Activated naive CD4-positive, alpha-beta T cell treated with anti-CD3 and anti-CD28 coated beads, Interleukin-2, amount 10 ng/mL, durations not matched to agents 7 days and 5 days (primary cell): Measurements from ENCODE around the gene RBMS3.
A peak's percentile ranks its signal among the peaks of the same experiment; 100 is the strongest.
"Not testable (repeated sequence)": the region's sequence is repeated elsewhere in the genome, so short reads cannot be mapped to it uniquely, and the experiment has no call there.

ENCODE experiments used
- CTCF ChIA-PET: fragments of 350-600 bp; sonication (Branson Sonifier 250); formaldehyde crosslinking; loops from one replicate; lab custom pipeline; 2021; ENCODE audit warnings: antibody characterized with exemption; lab: Charles Lee
- DNase-seq: peaks from one replicate; pipeline ENCODE4 v3.0.0-alpha.2; 2020
- H3K27ac Mint-ChIP-seq: one replicate; pipeline ENCODE4 v1.8.0; 2021; ENCODE audit warnings: mild to moderate bottlenecking, moderate library complexity, mixed read lengths
- H3K27me3 Mint-ChIP-seq: one replicate; pipeline ENCODE4 v1.8.0; 2021; ENCODE audit warnings: mild to moderate bottlenecking, mixed read lengths
- H3K36me3 Mint-ChIP-seq: one replicate; pipeline ENCODE4 v1.8.0; 2021; ENCODE audit warnings: mixed read lengths
- H3K4me1 Mint-ChIP-seq: one replicate; pipeline ENCODE4 v1.8.0; 2021; ENCODE audit warnings: mixed read lengths
- H3K4me3 Mint-ChIP-seq: one replicate; pipeline ENCODE4 v1.8.0; 2021; ENCODE audit warnings: mild to moderate bottlenecking, moderate library complexity, mixed read lengths
- H3K9me3 Mint-ChIP-seq: one replicate; pipeline ENCODE4 v1.8.0; 2021; ENCODE audit warnings: mixed read lengths

RBMS3 gene

DNA sequence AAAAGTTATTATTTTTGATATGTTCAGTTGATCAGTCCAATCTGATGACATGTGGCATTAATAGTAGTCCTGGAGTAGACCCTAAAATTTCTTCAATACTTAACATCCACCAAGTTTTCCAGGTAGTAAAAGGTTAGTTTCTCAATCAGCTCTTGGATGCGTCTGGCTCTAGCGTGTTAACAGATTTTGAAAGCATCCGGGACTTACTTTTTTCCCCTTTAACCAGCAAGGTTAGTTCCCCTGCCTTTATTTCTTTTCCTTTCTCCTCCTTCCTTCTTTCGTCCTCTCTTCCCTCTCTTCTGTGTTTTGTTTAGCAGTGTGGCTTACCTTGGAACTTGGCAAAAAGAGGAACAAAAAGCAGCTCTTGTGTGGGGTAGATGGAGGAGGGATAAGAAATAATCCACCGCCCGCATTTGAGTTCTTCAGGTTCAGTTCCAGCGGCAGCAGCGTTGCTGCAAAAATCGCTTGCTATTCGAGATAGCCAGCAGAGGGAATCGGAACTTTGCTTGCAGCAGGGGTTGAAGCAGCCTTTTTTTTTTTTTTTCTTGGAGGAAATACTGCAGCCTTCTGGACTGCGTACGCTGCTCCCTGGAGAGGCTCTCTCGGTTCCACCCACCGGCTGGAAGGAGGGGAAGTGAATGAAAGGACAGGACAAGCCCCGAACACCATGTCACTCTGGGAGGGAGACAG lies at the start of gene RBMS3:
RBMS3 (plus strand) TSS at position 668 of the 690 bp plus-strand sequence.
- Mint-ChIP-seq H3K4me1 (peaks cover 29% of the 10 kb centered on the region), H3K4me3 (peak within 1 kb of the TSS; percentile 67), H3K36me3 (no peaks in the 10 kb centered on the region), H3K9me3 (no peaks in the 10 kb centered on the region), H3K27ac (peak within 1 kb of the TSS; percentile 45), H3K27me3 (peaks cover 13% of the 10 kb centered on the region)
- peak; percentile 23 for DNase-seq
- CTCF ChIA-PET: interaction anchor here (0.6 to 1.1 kb wide), 2 partner anchors 13 to 439 kb away, joined by 3 read pairs; no protein-coding TSS in a partner anchor

DNA sequence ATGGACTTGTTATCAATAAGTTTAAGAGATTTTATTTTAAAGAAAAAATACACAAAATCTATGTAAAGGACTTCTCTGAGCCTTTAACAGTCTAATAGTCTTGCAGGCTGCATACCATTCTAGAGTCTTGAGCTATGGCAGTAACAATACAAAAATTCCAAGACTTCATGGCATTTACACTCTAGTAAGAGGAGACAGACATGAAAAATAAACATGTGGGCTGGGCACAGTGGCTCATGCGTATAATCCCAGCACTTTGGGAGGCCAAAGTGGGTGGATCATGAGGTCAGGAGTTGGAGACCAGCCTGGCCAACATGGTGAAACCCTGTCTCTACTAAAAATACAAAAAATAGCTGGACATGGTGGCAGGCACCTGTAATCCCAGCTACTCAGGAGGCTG lies 47.7 kb upstream of the RBMS3 start:
- H3K4me1 Mint-ChIP-seq, CTCF ChIA-PET, H3K27ac Mint-ChIP-seq, H3K9me3 Mint-ChIP-seq, H3K27me3 Mint-ChIP-seq, DNase-seq, H3K4me3 Mint-ChIP-seq, H3K36me3 Mint-ChIP-seq: not testable (repeated sequence)

DNA sequence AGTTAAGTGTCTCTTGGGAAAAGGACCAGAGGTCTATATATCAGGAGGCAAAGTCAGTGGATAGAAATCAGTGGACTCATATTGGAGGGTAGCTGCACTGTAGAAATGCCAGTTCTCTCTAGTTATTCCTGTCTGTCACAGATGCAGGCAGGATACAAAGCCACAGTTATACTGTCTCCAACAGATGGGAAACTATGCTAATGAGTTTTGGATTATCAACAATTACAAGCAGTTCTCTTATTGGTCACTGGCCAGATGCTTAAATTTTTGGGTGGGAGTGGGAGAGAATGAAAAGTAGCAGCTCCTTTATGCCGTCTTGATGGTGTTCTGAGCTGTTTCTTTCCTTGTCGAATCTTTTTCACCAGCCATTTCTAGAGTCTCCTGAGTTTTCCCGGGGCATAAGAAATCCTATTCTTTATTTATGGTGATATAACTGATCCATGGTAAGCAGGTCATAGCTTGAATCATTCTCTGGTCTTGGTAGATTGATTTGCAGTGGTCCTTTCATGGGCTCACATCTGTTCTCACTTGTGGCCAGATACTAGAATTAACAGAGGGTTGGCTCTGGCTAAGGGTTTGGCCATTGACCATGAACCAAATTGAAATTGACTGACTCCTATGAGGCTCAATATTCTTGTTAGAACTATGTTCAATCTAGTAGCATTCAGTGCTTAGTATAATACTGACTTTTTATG lies 44.6 kb upstream of the RBMS3 start:
- no peak for DNase-seq
- Mint-ChIP-seq H3K4me3 (no peak overlapping the region), H3K4me1 (no peaks in the 10 kb centered on the region), H3K9me3 (no peaks in the 10 kb centered on the region), H3K27ac (no peak overlapping the region), H3K36me3 (no peaks in the 10 kb centered on the region), H3K27me3 (no peaks in the 10 kb centered on the region)
- CTCF ChIA-PET: no interaction called here

DNA sequence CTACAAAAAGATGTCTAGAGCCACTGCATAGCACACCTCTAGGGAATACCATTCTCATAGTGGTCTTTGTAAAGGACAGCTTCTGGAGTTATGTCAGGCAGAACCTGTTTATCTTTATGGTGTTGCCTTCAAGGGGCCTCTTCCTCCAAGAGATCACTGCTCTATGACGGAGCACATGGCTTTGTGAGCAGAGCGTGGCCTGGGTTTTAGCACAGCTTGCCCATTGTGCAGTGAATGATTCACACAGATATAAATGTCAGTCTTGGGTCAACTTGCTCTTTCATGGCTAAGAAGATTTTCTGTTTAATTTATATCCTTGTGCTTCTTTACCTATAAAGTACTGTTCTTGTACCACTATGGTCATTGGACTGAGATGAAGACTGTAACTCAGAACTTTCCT lies 41.5 kb upstream of the RBMS3 start:
- CTCF ChIA-PET: no interaction called here
- Mint-ChIP-seq H3K4me3 (no peak overlapping the region), H3K36me3 (no peaks in the 10 kb centered on the region), H3K4me1 (no peaks in the 10 kb centered on the region), H3K27me3 (no peaks in the 10 kb centered on the region), H3K27ac (no peak overlapping the region), H3K9me3 (no peaks in the 10 kb centered on the region)
- no peak for DNase-seq

DNA sequence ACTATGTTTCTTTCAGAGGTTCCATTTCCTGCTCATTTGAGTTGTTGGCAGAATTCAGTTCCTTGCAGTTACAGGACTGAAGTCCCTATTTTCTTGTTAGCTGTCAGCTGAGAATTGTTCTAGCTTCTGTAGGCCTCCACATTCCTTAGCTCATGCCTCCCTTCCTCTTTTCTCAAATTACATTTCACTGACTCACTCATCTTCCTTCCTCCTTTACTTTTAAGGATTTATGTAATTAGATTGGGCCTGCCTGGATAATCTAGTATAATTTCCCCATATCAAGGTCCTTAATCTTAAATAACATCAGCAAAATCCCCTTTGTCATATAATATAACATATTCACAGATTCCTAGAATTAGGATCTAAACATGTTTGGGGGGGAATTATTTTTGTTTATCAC lies 40.6 kb upstream of the RBMS3 start:
- Mint-ChIP-seq H3K4me1 (no peaks in the 10 kb centered on the region), H3K27ac (no peak overlapping the region)

DNA sequence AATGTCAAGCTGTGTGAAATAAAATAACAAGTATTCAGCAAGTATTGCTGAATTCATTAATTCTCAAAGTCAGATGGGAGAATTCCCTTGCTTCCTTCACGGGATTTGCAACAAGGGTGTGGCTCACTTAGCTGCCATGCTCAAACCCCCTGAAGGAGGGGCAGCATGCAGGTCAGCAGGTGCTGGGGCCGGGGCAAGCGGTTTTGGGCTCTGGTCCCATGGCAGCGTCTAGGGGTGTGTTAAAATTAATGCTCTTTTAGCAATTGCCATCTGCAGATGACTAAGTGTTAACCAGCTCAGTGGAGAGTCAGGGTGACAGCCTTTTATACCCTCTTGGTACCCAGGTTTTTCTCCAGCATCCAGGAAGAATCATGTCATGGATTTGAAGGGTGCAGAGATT lies 40.0 kb upstream of the RBMS3 start:
- no peak for DNase-seq
- H3K36me3 Mint-ChIP-seq: no peaks in the 10 kb centered on the region
- no peaks in the 10 kb centered on the region for H3K27me3 Mint-ChIP-seq
- no peaks in the 10 kb centered on the region for H3K4me1 Mint-ChIP-seq
- CTCF ChIA-PET: no interaction called here
- no peak overlapping the region for H3K27ac Mint-ChIP-seq
- H3K9me3 Mint-ChIP-seq: no peaks in the 10 kb centered on the region
- no peak overlapping the region for H3K4me3 Mint-ChIP-seq

More for the DNA sequence above, 40.6 kb upstream of the RBMS3 start:
- Mint-ChIP-seq H3K9me3 (no peaks in the 10 kb centered on the region), H3K36me3 (no peaks in the 10 kb centered on the region), H3K27me3 (no peaks in the 10 kb centered on the region), H3K4me3 (no peak overlapping the region)
- DNase-seq: no peak
- CTCF ChIA-PET: no interaction called here

DNA sequence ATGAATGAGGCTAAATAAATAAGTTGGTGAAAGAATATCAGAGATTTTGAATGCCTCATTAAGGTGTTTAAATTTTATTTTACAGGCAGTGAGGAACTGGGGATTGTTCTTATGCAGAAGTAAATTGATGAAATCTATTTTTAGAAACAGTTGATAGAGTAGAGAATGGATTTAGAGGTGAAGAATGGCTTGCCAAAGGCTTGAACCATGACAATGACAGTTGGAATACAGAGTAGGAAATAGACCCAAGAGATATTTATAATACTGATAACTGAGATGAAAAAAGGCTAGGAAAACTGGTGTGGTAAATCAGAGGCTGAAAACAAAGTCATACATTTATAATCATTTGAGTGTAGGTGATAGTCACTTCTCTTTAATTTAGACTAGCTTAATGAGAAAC lies 39.0 kb upstream of the RBMS3 start:
- no peaks in the 10 kb centered on the region for H3K9me3 Mint-ChIP-seq
- no peaks in the 10 kb centered on the region for H3K4me1 Mint-ChIP-seq
- no peak overlapping the region for H3K4me3 Mint-ChIP-seq
- no peak overlapping the region for H3K27ac Mint-ChIP-seq
- CTCF ChIA-PET: no interaction called here
- H3K27me3 Mint-ChIP-seq: no peaks in the 10 kb centered on the region
- no peak for DNase-seq
- H3K36me3 Mint-ChIP-seq: no peaks in the 10 kb centered on the region

DNA sequence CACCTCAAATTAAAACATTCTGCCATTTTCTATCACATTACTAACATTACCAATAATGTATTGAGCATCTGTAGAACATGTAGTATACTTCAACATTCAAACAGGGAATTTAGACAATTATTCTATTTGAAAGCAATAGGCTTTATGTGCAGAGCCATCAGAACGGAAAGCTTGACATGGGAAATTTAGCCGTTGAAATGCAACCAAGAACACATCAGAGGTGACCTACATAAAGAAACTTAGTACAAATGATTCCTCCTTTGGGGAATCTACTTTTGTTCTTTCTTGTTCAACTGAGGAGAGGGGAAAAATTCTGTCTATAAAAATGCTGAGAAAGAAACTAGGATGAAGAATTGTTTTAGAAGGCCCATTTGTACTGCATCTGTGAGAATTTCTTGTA lies 38.6 kb upstream of the RBMS3 start:
- DNase-seq: no peak
- no peak overlapping the region for H3K4me3 Mint-ChIP-seq
- CTCF ChIA-PET: no interaction called here
- no peaks in the 10 kb centered on the region for H3K27me3 Mint-ChIP-seq
- no peaks in the 10 kb centered on the region for H3K36me3 Mint-ChIP-seq
- H3K4me1 Mint-ChIP-seq: no peaks in the 10 kb centered on the region
- H3K27ac Mint-ChIP-seq: no peak overlapping the region
- no peaks in the 10 kb centered on the region for H3K9me3 Mint-ChIP-seq

DNA sequence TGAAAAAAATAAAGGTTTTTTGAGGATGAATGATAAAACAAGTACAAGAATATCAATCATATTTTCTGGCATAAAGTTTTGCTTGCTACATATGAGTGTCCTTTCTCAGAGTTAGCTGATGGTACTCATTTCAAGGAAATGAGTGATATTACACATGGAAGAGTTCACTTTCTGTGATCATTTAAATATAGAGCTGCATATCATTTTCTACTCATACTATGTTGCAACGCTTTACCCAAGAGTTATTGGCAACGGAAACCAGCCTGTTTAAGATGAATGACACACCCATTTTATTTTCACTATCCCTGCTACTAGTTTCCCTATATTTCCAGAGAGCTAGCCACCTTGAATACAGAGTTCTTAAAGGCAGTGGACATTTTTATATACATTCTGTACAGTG lies 35.4 kb upstream of the RBMS3 start:
- Mint-ChIP-seq H3K36me3 (no peaks in the 10 kb centered on the region), H3K27ac (no peak overlapping the region), H3K27me3 (no peaks in the 10 kb centered on the region), H3K4me3 (no peak overlapping the region), H3K9me3 (no peaks in the 10 kb centered on the region), H3K4me1 (no peaks in the 10 kb centered on the region)
- no peak for DNase-seq
- CTCF ChIA-PET: no interaction called here

DNA sequence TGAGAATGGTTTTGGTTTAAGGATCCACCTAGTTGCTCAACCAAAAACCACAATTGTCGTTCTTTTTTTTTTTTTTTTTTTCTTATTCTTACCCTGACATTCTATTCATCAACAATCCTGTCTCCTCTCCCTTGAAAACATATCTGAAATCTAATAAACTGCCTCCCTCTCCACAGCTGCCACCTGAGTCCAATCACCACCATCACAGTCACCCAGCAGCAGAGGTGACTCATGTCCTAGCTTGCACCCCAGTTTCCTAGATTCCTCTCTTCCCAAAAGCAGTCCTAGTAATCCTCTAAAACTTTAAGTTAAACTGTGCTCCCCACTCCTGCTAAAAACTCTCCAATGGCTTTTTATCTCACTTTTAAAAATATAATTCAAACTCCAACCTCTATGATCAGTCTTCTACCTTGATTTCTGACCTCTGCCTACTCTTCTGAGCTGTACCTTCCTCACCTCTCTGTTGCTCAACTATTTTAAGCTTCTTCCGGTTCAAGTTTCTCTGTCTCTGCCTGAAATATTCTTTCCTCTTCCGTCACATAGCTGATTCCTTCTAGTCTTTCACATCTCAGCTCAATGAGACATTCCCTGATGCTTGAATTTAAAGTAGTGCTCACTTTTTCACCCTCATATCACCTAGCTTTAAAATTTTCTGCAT lies 33.7 kb upstream of the RBMS3 start:
- Mint-ChIP-seq H3K4me3 (no peak overlapping the region), H3K27me3 (no peaks in the 10 kb centered on the region), H3K4me1 (no peaks in the 10 kb centered on the region), H3K9me3 (no peaks in the 10 kb centered on the region), H3K36me3 (no peaks in the 10 kb centered on the region), H3K27ac (no peak overlapping the region)
- no peak for DNase-seq
- CTCF ChIA-PET: no interaction called here

DNA sequence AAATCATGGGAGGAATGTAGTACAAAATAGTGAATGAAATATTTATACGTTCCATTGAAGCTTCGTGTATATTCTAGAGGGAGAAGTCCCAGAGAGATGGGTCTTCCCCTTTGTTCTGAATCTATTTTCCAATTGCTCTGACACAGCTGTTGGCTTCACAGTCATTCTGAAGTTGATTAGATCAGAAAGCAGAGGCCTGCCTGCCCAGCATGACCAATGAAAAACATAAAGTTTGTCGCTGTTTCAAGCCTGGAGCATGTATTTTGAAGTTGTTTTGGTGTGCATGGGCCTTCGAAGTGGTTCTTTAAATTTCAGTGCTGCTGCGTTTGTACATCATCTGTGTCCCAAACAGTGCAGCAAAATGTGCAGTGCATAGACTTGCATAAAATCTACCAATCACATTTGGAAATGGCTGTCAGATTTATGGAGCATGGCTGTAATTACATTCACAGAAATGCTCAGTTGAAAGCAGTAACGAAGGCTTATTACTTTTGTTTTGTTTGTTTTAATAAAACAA lies 31.0 kb upstream of the RBMS3 start:
- Mint-ChIP-seq H3K4me1 (no peaks in the 10 kb centered on the region), H3K4me3 (no peak overlapping the region), H3K36me3 (no peaks in the 10 kb centered on the region), H3K27me3 (no peaks in the 10 kb centered on the region), H3K9me3 (no peaks in the 10 kb centered on the region), H3K27ac (no peak overlapping the region)
- no peak for DNase-seq
- CTCF ChIA-PET: no interaction called here

DNA sequence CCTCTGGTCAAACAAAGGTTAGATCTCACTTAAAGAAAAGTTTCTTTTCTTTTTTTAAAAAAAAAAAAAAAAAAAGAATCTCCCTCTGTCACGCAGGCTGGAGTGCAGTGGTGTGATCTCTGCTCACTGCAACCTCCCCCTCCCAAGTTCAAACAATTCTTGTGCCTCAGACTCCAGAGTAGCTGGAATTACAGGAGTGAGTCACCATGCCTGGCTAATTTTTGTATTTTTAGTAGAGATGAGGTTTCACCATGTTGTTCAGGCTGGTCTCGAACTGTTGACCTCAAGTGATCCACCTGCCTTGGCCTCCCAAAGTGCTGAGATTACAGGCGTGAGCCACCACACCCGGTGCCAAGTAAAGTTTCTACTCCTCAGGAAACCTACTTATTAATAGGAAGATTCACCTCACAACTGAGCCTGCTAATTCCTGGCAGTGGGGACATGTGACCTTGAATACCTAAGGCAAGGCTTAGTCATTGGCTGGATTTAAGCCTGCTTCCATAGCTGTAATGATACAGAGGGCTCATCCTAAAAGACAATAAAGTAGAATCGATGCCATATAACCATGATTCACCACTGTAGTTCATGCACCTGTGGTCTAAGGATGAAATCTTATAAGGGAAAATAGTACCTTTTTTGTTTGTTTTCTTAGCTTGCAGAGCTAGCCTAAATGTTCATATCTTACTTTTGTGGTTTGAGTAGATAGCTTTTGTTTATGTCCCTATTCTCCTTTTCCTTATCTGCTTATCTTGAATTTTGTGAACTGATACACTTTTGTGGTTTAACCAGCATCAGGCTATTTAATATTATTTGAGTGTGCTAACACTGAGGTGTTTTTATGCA lies 24.8 kb upstream of the RBMS3 start:
- CTCF ChIA-PET: no interaction called here
- Mint-ChIP-seq H3K4me1 (no peaks in the 10 kb centered on the region), H3K4me3 (no peak overlapping the region)

DNA sequence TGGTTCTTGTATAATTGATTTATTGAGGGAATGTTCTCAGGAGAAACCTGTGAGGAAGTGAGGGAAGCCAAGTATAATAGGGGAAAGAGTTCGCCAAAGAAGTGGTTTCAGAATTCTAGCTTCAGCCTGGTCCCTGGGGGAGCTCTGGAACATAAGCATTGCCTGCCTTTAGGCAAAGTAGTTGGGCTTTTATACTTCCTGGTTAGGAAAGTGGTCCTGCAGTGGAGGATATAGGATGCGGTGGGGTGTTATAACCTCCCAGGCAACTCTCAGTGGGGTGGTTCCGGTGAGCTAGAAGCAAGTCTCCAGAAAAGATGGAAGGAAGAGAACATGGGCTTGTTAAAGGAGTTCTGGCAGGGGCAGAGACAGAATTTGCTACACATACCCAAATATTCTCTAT lies 22.7 kb upstream of the RBMS3 start:
- CTCF ChIA-PET: interaction anchor here (1.0 kb wide), 1 partner anchor 14 kb away, joined by 3 read pairs; no protein-coding TSS in a partner anchor
- Mint-ChIP-seq H3K27ac (no peak overlapping the region), H3K4me3 (no peak overlapping the region), H3K36me3 (no peaks in the 10 kb centered on the region), H3K27me3 (no peaks in the 10 kb centered on the region), H3K4me1 (no peaks in the 10 kb centered on the region), H3K9me3 (no peaks in the 10 kb centered on the region)
- DNase-seq: no peak

More for the DNA sequence above, 24.8 kb upstream of the RBMS3 start:
- no peaks in the 10 kb centered on the region for H3K36me3 Mint-ChIP-seq
- no peaks in the 10 kb centered on the region for H3K9me3 Mint-ChIP-seq
- no peak for DNase-seq
- no peak overlapping the region for H3K27ac Mint-ChIP-seq
- no peaks in the 10 kb centered on the region for H3K27me3 Mint-ChIP-seq

DNA sequence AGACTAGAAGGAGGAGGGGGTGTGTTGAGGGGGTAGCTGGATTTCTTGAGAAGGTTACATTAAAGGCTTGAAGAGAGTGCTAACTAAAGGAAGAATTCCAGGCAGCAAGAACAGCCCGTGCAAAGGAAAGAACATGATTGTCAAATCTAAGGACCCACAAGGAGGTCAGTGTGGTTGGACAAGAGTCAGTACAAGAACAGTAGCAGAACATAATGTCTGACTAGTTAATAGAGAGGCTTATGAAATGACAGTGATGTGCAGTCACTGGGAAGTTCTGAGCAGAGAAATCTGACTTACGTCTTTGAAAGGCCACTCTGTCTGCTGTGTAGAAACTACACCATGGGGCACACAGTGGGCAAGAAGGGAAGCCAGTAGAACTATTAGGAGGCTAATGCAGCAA lies 19.8 kb upstream of the RBMS3 start:
- no peak for DNase-seq
- H3K4me3 Mint-ChIP-seq: no peak overlapping the region
- H3K9me3 Mint-ChIP-seq: no peaks in the 10 kb centered on the region
- CTCF ChIA-PET: no interaction called here
- H3K36me3 Mint-ChIP-seq: no peaks in the 10 kb centered on the region
- H3K27ac Mint-ChIP-seq: no peak overlapping the region
- H3K27me3 Mint-ChIP-seq: no peaks in the 10 kb centered on the region
- H3K4me1 Mint-ChIP-seq: no peaks in the 10 kb centered on the region
